WERI-Rb-1 (cell line): ENCODE results near the gene SLC49A3.

Source experiments
- DNase-seq: peaks from one replicate; pipeline ENCODE4 v3.0.0-alpha.2; 2020
- H3K27ac ChIP-seq: fragments of 250-450 bp; sonication (Bioruptor Pico); 2 replicates; pipeline ENCODE4 v1.5.1; 2020; ENCODE audit warnings: mild to moderate bottlenecking, moderate library complexity
- H3K27me3 ChIP-seq: fragments of 250-450 bp; sonication (Bioruptor Pico); 2 replicates; pipeline ENCODE4 v1.5.1; 2021; ENCODE audit warnings: mild to moderate bottlenecking, low read depth, moderate library complexity; ENCODE audit not compliant: insufficient read depth, severe bottlenecking
- H3K36me3 ChIP-seq: fragments of 250-450 bp; sonication (Bioruptor Pico); 2 replicates; pipeline ENCODE4 v1.5.1; 2020; ENCODE audit warnings: mild to moderate bottlenecking, moderate library complexity
- H3K4me3 ChIP-seq: 2 replicates; pipeline ENCODE4 v1.5.1; 2011; ENCODE audit warnings: low read depth, mild to moderate bottlenecking, control low read depth, low read length
- H3K9me3 ChIP-seq: fragments of 250-450 bp; sonication (Bioruptor Pico); 2 replicates; pipeline ENCODE4 v1.5.1; 2021; ENCODE audit warnings: mild to moderate bottlenecking, moderate library complexity; ENCODE audit not compliant: severe bottlenecking
- CTCF ChIP-seq: IDR thresholded peaks from 2 replicates; pipeline ENCODE4 v1.5.1; 2011; ENCODE audit warnings: low read depth, mild to moderate bottlenecking, control low read depth, inconsistent platforms, low read length

Gene SLC49A3

DNA sequence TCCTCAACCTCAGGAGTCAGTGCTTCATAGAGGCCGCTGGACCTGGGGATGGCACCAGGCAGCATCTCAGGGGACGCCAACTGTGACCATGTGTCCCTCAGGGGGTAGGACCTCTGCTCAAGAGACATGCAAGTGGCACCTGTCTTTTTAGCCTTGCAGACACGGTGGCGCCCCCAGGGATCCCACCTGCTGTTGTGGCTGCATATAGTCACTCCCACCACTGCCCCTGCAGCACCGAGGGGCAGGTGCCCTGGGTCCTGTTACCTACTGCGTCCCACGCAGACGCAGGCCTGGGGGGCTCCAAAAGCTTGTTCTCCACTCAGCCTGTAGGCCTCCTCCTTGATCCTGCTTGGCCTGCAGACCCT is 12.1 kb downstream of the SLC49A3 start:
- peaks cover 14% of the 10 kb centered on the region for H3K36me3 ChIP-seq
- H3K9me3 ChIP-seq = no peaks in the 10 kb centered on the region
- H3K27ac ChIP-seq = no peak overlapping the region
- TF ChIP-seq CTCF = no peak
- no peak overlapping the region for H3K4me3 ChIP-seq
- H3K27me3 ChIP-seq = no peaks in the 10 kb centered on the region
- DNase-seq = no peak

- Histone ChIP-seq H3K9me3 (no peaks in the 10 kb centered on the region), H3K27ac (no peak overlapping the region), H3K4me3 (no peak overlapping the region), H3K27me3 (no peaks in the 10 kb centered on the region), H3K36me3 (peaks cover 21% of the 10 kb centered on the region)
- TF ChIP-seq CTCF = no peak
- peak; percentile 59 for DNase-seq
Measured at GRCh38 chr4:675980-676870, 12.7 kb downstream of the SLC49A3 start.

GRCh38 chr4:675036-675882 is 13.7 kb downstream of the SLC49A3 start:
- H3K27ac ChIP-seq = peak overlapping the region; percentile 85
- TF ChIP-seq CTCF = no peak
- no peak for DNase-seq
- H3K9me3 ChIP-seq = no peaks in the 10 kb centered on the region
- no peaks in the 10 kb centered on the region for H3K27me3 ChIP-seq
- peaks cover 30% of the 10 kb centered on the region for H3K36me3 ChIP-seq
- H3K4me3 ChIP-seq = peak overlapping the region; percentile 80

GRCh38 chr4:674172-675035 is 14.5 kb downstream of the SLC49A3 start, which contains the start of the genes ATP5ME and MYL5:
ATP5ME (minus strand) TSS chr4:674276; CDS start chr4:674247, 29 bp downstream.
MYL5 (plus strand) TSS chr4:674542; CDS start chr4:678027, 3,485 bp downstream.
- Histone ChIP-seq H3K9me3 (no peaks in the 10 kb centered on the region), H3K27ac (peak within 1 kb of the TSS; percentile 85), H3K36me3 (peaks cover 30% of the 10 kb centered on the region), H3K27me3 (no peaks in the 10 kb centered on the region), H3K4me3 (peak within 1 kb of the TSS; percentile 80)
- peak; percentile 97 for DNase-seq
- peak; percentile 100 for TF ChIP-seq CTCF

DNA sequence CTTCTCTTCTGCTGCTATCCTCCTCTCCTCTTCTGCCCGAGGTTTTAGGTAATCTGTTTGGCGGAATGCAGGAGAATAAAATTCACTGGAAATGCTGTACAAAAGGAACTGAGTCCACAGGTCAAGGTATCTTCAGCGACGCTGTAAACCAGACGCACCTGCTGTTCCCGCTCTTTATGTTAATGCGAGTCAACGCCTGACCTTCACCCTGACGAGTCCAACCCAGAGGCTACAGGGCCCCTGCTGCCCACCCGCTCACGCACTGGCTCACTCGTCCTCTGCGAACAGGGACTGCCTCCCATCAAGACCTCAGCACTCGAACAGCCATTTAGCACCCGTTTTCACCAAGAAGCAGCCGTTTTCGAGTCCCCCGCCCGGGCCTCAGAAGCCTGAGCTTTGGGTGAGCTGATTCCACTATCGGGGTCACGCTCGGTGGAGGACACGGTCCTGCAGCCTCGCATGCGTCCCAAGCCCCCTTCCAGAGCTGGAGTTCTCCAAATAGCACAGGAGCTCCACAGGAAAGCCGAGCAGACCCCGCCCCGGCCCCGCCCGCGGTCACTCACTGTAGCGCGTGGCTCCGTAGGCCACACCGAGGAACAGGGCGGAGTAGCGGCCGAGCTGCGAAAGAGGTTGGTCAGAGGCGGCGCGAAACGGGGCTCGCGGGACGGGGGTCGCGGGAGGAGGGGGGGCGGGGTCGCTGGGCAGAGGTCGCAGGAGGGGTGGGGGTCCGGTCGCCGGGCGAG is 15.4 kb downstream of the SLC49A3 start:
- DNase-seq = no peak

More for the DNA sequence above, 15.4 kb downstream of the SLC49A3 start:
- Histone ChIP-seq H3K27me3 (no peaks in the 10 kb centered on the region), H3K27ac (peak overlapping the region; percentile 64), H3K9me3 (no peaks in the 10 kb centered on the region), H3K36me3 (peaks cover 30% of the 10 kb centered on the region), H3K4me3 (peak overlapping the region; percentile 57)
- no peak for TF ChIP-seq CTCF
